ENCODE measurements around the gene ADM2. TPM values are rescaled to one million over a fixed set of nuclear protein-coding genes. Genes with fewer than 3 reads are reported as not detected.

Gene ADM2
- total RNA-seq, 6 experiments from 2014 or later, result 1.0 to 19.2 (median 2.2) TPM

DNA sequence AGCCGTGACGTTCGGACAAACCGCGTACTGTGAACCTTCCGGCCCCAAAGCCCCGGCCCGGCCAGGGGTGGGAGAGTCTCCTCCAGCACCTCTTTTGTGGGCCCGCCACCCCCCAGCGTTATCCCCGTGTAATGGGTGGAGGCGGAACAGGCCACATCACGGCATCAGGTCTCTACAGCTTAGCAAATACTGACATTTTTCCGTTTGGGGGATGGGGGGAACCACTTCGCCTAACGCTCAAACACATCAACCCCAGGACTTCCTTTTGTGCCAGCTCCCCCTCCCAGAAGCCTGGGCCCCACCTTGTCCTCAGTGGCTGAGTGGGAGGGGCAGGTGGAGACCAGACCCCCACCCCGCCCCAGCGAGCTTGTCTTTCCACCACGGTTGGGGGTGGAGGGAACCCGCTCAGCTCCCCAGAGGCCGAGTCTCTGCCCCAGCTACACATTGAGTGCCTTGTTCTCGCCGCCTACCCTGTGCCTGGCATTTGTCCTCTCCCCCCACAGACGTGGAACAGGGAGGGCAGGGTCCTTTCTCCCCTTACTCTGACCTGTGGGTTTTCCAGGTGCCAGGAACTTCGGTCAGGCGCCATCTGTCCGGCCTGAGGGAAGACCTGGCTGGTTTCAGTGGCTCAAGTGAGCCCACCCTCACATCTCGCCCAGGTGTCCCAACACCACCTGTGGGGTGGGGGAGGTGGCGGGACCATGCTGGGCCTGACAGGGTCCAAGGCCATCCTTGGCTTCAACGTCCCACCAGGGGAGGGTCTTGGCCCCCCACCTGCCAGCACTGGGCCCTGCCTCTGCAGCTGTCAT lies 36.1 kb upstream of the ADM2 start:
- WGBS (ENCODE audit: insufficient coverage, low coverage, low lambda C conversion rate, missing lambda C conversion rate), result 48% methylated on average over 9 of the region's 30 CpGs
- Histone ChIP-seq H3K9me3 (no peaks in the 10 kb centered on the region), H3K4me3 (no peak overlapping the region), H3K36me3 (peaks cover 0 to 41% (median 14%) of the 10 kb centered on the region in 4 donors), H3K4me1 (no peaks in the 10 kb centered on the region), H3K27ac (no peak overlapping the region), H3K27me3 (no peaks in the 10 kb centered on the region)
- TF ChIP-seq, protein P1, sequence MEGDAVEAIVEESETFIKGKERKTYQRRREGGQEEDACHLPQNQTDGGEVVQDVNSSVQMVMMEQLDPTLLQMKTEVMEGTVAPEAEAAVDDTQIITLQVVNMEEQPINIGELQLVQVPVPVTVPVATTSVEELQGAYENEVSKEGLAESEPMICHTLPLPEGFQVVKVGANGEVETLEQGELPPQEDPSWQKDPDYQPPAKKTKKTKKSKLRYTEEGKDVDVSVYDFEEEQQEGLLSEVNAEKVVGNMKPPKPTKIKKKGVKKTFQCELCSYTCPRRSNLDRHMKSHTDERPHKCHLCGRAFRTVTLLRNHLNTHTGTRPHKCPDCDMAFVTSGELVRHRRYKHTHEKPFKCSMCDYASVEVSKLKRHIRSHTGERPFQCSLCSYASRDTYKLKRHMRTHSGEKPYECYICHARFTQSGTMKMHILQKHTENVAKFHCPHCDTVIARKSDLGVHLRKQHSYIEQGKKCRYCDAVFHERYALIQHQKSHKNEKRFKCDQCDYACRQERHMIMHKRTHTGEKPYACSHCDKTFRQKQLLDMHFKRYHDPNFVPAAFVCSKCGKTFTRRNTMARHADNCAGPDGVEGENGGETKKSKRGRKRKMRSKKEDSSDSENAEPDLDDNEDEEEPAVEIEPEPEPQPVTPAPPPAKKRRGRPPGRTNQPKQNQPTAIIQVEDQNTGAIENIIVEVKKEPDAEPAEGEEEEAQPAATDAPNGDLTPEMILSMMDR (IDR thresholded peaks at IDR 0.05), result no peak
- no peak for TF ChIP-seq POLR2A (IDR thresholded peaks at IDR 0.05)
- intact Hi-C loops (cut with DNase I), result no loop called here
- DNase-seq (no peak), ATAC-seq (peak; percentile 2)

DNA sequence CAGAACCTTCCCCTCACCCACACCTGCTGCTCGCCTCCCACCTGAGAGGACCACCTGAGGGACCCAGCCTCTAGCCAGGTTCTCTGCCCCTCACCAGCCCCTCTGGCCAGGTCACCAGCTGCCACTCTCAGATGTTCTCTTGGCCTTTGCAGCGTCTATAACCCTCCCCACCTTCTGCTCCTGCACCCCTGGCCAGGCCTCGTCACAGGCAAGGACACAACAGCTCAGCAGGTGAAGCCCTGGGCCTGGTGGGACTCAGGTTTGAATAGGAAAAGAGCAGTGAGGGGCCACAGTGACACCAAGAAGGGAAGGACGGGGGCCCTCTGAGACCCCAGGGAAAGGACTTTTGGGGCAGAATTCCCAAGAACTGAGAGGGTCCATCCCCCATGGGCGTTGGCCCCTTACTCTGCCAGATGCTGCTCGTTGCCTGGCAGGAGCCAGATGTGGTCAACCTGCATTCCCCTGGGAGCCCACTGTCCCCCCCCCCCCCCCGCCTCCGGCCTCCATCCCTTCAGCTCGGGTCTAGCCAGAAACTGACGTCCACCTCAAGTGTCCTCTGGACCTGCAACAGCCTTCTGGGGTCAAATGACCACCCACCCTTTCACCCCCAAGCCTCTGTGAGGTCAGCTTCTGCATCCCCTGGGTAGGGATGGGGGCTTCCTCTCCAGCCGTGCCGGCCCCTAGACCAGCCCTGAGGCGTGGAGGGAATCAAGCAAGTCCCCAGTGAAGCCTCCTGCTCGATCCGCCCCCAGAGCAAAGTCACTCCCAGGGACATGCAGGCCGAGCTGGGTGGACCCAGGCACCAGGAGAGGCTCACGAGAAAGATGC lies 35.2 kb upstream of the ADM2 start:
- H3K27ac ChIP-seq, result no peak overlapping the region
- no peak overlapping the region for H3K4me3 ChIP-seq
- DNase-seq (no peak), ATAC-seq (peak in 2 of 4 donors; percentile 0 to 3)
- whole genome bisulfite sequencing (ENCODE audit: insufficient coverage, low coverage, low lambda C conversion rate, missing lambda C conversion rate), result 63% methylated on average over 3 of the region's 17 CpGs
- H3K9me3 ChIP-seq, result no peaks in the 10 kb centered on the region
- TF ChIP-seq, protein P1 (IDR thresholded peaks at IDR 0.05), result no peak
- no peak for TF ChIP-seq POLR2A (IDR thresholded peaks at IDR 0.05)
- no peaks in the 10 kb centered on the region for H3K4me1 ChIP-seq
- H3K27me3 ChIP-seq, result no peaks in the 10 kb centered on the region
- intact Hi-C loops (cut with DNase I), result no loop called here
- peaks cover 0 to 33% (median 10%) of the 10 kb centered on the region in 4 donors for H3K36me3 ChIP-seq

DNA sequence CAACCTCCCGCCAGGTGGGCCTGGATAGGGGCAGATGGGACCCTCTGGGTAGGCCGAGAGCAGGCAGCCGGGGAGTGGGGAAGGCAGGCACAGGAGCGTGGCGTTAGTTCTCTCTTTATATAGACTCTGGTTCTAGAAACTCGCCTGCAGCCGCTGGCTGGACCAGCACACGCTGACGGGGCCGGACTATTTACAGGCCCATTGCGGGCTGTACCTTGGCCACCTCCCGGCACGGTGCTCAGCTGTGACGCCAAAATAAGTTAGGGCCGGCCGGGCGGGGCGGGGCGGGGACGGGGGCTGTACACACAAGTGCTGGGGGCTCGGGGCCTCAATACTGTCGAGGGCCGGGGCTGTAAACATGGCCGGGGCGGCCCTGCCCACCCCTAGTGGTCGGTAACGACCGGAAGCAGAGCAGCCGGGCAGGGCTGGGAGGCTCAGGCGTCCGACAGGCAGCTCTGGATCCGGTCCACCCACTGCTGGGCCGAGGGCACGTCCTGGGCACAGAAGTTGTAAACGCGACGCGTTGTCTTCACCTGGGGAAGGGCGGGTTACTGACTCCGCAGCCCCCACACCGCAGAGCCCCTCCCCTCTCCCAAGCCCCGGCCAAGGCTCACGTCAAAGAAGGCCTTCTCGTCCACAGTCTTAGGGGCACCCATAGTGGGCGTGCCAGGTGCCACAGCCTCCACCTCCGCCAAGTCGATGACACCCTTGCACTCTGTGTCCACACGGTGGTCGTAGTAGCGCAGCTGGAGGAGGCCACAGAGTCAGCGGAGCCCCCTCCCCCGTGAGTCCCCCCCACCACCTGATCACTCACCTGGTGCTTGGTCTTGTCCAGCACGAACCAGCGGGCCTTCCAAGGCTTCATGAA lies 34.4 kb upstream of the ADM2 start:
- 72% methylated on average over 2 of the region's 54 CpGs for WGBS (ENCODE audit: insufficient coverage, low coverage, low lambda C conversion rate, missing lambda C conversion rate)
- H3K36me3 ChIP-seq, result peaks cover 0 to 31% (median 9%) of the 10 kb centered on the region in 4 donors

More for the DNA sequence above, 34.4 kb upstream of the ADM2 start:
- Histone ChIP-seq H3K4me3 (no peak overlapping the region), H3K27me3 (no peaks in the 10 kb centered on the region), H3K4me1 (no peaks in the 10 kb centered on the region), H3K9me3 (no peaks in the 10 kb centered on the region), H3K27ac (no peak overlapping the region)
- DNase-seq, result no peak
- ATAC-seq, result peak; percentile 7 to 39 (median 24)
- no peak for TF ChIP-seq POLR2A (IDR thresholded peaks at IDR 0.05)
- TF ChIP-seq, protein P1 (IDR thresholded peaks at IDR 0.05), result no peak
- intact Hi-C loops (cut with DNase I), result no loop called here

Data from right lobe of liver (tissue), 6 donors.